NCI-H524 (cell line): ENCODE measurements around the gene PHF21A.

Experiments used
- DNase-seq, 2 experiments: peaks; one replicate each; lab custom pipeline; 2025; lab: John Stamatoyannopoulos, UW

PHF21A gene

DNA sequence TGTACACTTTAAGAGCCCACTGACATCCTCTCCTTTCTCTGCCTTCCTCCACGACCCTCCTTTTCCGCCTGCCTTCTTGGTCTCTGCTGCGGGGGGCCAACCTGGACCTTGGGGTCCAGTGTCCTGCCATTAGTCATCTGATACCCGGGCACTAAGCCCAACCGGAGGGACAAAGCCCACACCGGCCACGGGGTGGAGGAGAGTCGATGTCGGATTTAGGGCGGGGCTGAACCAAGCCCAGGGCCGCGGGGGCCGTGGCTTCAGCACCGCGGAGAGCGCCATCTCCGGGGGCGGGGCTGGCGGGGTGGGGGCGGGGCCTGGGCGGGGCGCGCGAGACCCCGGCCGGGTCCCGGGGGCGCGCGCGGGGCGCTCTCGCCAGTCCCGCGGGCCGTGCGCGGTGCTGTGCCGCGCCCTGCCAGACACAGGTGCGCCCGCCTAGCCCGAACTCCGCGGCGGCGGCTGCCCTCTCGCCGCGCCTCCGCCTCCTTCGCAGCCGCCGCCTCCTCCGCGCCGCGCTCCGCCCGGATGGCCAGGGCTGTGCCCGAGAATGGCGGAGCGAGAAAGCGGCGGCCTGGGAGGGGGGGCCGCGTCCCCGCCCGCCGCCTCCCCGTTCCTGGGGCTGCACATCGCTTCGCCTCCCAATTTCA lies 235.9 kb downstream of the PHF21A start, which contains the start of gene MAPK8IP1:
Gene MAPK8IP1, plus strand, starts transcription at position 378 of the 647 bp plus-strand sequence. Its CDS starts 170 bp downstream, at position 548.
- DNase-seq, result peak; percentile 22 to 59

DNA sequence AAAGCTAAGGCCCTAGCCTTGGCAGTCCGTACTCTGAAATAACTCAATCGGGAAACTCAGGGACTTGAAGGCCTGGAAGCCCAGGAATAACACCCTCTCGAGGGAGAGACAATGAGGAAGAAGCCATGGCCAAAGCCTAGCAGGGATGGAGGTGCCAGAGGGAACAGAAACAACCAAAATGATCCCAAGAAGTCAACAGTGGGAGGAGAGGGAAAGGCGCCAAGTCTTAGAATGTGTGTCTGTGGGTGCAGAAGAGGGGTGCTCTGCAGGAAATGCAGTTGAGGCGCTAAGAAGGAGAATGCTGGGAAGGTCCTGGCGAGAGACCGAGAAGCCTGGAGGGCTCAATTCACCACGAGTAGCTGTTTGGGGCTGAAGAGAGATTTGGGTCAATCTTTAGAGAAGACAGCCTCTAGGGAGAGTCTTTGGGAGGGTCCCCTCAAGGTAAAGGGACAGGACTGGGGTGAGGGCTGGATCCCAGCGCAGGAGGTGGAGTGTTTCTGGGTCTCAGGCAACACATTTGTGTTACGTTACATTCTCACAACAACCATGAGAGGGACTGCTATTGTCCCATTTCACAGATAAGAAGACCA lies 236.6 kb downstream of the PHF21A start:
- no peak for DNase-seq
